ENCODE measurements around the gene PTPN9.

PTPN9 gene

DNA sequence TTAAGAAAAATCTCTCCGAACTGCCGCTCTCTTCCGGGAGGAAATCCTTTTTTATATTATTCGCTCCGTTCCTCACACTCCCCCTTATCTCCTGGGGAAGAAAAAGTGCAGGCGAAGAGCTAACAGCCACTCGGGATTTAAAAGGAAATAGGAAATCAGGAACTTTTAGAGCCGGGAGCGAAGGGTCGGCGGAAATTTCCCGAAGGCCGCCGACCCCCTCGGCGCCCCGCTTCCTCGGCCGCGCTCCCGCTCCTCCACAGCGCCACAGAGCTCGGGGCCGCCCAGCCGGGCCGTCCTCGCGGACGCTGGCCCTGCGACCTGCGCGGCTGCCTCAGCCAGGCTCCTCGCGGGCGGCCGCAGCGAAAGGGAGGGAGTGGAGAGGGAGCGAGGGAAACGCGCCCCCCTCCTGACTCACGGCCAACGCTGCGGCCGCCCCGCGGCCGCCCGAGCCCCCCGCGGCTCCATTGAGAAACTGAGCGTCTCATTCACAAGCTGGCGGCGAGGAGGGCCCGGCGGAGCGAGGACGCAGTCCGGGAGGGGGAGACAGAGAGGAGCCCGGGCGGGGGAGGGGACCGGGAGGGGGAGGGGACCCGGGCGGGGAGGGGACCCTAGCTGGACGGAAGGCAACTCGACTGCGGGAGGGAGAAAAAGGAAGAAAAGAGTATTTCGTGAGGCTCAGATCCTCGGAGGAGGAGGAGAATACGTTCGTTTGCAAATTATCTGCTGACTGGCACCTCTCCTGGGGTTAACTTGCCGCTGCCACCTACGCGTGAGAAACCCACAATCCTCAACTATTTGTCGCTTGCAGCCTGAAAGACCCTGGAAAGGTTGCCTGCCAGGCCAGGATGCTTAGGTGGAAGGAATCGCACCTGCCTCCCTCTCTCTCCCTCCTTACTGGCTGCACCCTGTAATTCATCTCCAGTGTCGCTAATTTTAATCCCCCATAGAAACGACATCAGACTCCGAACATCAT lies at the start of gene PTPN9:
PTPN9 (minus strand) TSS at position 368 of the 973 bp plus-strand sequence. CDS start 539 bp downstream, outside the sequence.
- H3K4me3 ChIP-seq (ENCODE audit: low read depth, low read length): peak within 1 kb of the TSS; percentile 76
- TF ChIP-seq, protein P1, sequence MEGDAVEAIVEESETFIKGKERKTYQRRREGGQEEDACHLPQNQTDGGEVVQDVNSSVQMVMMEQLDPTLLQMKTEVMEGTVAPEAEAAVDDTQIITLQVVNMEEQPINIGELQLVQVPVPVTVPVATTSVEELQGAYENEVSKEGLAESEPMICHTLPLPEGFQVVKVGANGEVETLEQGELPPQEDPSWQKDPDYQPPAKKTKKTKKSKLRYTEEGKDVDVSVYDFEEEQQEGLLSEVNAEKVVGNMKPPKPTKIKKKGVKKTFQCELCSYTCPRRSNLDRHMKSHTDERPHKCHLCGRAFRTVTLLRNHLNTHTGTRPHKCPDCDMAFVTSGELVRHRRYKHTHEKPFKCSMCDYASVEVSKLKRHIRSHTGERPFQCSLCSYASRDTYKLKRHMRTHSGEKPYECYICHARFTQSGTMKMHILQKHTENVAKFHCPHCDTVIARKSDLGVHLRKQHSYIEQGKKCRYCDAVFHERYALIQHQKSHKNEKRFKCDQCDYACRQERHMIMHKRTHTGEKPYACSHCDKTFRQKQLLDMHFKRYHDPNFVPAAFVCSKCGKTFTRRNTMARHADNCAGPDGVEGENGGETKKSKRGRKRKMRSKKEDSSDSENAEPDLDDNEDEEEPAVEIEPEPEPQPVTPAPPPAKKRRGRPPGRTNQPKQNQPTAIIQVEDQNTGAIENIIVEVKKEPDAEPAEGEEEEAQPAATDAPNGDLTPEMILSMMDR (conservative IDR thresholded peaks at IDR 0.05; ENCODE audit: low read depth, low read length): peak; percentile 55

DNA sequence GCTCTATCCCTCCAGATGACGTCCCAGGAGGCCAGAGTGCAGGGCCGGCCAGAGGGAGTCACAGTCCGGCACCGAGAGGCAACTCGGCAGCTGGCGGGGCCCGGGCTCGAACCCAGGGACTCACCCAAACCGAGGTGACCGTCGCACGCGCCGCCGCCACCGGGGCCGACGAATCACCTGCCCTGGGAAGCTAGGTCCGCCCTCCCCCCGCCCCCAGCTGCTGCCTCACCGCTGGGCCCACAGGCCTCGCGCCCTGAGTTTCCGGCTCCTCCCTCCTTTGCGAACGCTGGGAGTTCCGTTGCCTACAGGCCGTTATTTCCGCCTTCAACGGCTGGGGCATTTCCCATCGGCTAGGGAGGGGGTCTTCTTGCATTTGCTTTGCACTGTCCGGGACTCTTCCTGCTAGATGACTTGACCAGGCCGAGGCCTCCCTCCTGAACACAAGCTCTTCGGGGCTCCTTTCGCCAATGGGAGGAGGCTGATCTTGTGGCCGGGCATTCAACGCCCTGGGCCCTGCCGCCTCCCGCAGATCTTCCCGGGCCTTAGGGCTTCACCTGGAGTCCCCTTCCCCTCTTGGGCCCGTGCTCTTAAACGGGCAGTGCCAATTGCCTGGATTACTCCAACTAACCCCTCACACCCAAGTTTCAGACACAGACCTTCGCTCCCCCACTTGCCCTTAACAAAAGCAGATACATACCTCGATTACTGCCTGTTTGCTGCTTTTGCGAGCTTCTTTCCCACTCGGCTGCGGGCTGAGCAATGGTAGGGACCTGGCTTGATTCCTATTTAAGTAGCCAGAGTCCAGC lies 46.6 kb upstream of the PTPN9 start, which contains the start of gene SNUPN:
SNUPN (minus strand) TSS at position 184 of the 806 bp plus-strand sequence. CDS start 4,674 bp downstream, outside the sequence.
- peak; percentile 93 for DNase-seq (ENCODE audit: low read depth)

More for the DNA sequence above, at the start of gene PTPN9:
- peak; percentile 88 for DNase-seq (ENCODE audit: low read depth)

DNA sequence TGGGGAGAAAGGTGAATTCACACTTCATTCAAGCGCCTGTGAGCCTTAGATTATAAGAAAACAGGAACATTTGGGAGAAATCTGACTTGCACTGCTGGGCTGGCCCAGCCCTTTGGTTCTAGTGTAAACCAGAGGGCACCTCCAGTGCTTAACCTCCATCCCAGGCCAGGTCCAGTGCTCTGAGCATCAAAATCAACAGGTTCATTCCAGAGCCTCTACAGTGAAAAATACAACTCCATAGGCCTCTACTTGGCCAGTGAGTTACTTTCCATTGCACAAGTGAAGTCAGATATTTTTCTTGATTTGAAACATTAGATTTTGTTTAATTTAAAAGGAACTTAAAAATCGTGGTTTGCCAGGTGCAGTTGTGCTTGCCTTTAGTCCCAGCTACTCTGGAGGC lies 43.4 kb upstream of the PTPN9 start:
- TF ChIP-seq, protein P1 (conservative IDR thresholded peaks at IDR 0.05; ENCODE audit: low read depth, low read length): no peak
- DNase-seq (ENCODE audit: low read depth): no peak
- H3K4me3 ChIP-seq (ENCODE audit: low read depth, low read length): no peak overlapping the region

More for the DNA sequence above, 46.6 kb upstream of the PTPN9 start, which contains the start of gene SNUPN:
- TF ChIP-seq, protein P1 (conservative IDR thresholded peaks at IDR 0.05; ENCODE audit: low read depth, low read length): no peak
- H3K4me3 ChIP-seq (ENCODE audit: low read depth, low read length): peak within 1 kb of the TSS; percentile 89

DNA sequence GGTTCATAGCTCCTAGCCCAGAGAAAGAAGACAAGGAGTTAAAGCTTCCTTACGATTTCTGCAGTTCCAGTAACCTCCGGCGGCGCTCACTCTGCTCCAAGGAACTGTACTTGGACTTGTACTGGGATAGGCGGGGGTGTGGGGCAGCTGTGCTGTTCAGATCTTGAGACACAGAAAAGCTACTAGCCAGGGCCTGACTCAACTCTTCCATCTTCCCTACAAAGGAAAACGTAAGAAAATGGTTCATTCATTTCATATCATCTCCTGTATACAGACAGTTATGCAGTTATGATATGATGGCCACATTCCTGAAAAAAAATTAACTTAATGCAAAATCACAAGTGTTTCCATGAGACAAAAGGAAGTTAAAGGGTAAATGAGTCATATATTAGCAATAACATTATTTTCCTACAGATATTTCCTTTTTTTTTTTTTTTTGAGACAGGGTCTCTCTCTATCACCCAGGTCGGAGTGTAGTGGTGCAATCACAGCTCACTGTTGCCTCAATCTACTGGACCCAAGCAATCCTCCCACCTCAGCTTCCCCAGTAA lies 41.8 kb upstream of the PTPN9 start:
- DNase-seq (ENCODE audit: low read depth): peak; percentile 94
- peak overlapping the region; percentile 38 for H3K4me3 ChIP-seq (ENCODE audit: low read depth, low read length)
- TF ChIP-seq, protein P1 (conservative IDR thresholded peaks at IDR 0.05; ENCODE audit: low read depth, low read length): peak; percentile 45

DNA sequence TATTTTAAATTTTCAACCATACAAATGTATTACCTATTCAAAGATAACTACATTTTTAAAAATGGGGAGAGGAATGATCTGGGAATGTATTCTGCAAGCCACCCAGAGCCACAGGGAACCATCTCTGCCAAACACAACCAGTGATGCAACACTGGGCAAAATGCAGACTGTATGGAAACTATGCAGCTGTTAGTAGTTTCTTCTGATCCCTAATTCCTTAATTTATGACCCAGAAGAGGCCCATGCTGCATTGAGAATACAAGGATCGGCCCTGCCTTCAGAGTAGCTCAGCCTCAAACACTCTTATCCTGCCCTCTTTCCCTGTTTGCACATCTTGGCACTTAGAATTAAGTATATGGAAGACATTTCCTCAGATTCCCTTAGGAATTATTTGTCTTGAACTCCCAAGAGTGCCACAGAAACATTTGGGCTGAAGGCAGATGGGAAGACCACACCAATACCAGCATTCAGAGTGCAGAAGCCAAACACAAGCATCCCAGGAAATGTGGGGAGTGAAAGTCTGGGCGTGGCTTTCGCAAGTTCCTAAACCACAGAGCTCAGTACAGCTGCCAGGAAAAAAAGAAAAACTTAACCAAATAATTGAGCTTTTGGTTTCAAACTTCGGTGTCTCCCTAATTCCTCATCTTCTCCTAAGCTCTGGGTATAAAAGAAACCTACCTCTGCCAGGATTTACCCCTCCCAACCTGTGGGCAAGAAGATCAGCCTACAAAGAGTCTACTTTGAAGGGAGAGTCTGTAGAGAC lies 41.1 kb upstream of the PTPN9 start:
- DNase-seq (ENCODE audit: low read depth): peak; percentile 81

More for the DNA sequence above, 41.1 kb upstream of the PTPN9 start:
- TF ChIP-seq, protein P1 (conservative IDR thresholded peaks at IDR 0.05; ENCODE audit: low read depth, low read length): no peak
- H3K4me3 ChIP-seq (ENCODE audit: low read depth, low read length): peak overlapping the region; percentile 38

Measured in choroid plexus epithelial cell (primary cell).